Cardiac muscle cell (in vitro differentiated cells and primary cell): ENCODE results near the gene AGAP1. TPM values are rescaled to one million over a fixed set of nuclear protein-coding genes. Genes with fewer than 3 reads are reported as not detected.
A peak's percentile ranks its signal among the peaks of the same experiment; 100 is the strongest.

Experiments
- DNase-seq, 2 donors: peaks; one replicate each; pipeline versions ENCODE4 v3.0.0 to v3.0.0-alpha.2; 2010 to 2017; ENCODE audit warnings: low read depth in 1 of 2, low spot score in 1 of 2
- H3K27ac ChIP-seq: fragments of 200-600 bp; sonication (generic); 2 replicates; pipeline ENCODE4 v1.5.1; 2016
- H3K27me3 ChIP-seq: fragments of 200-600 bp; sonication (generic); 2 replicates; pipeline ENCODE4 v1.6.0; 2016; ENCODE audit warnings: control low read depth
- H3K36me3 ChIP-seq: fragments of 200-600 bp; sonication (generic); 2 replicates; pipeline ENCODE4 v1.5.1; 2016; ENCODE audit warnings: control low read depth
- H3K4me1 ChIP-seq: fragments of 200-600 bp; sonication (generic); 2 replicates; pipeline ENCODE4 v1.8.1; 2017; ENCODE audit warnings: low read depth, mild to moderate bottlenecking, mixed run types
- H3K4me3 ChIP-seq: fragments of 200-600 bp; sonication (generic); 2 replicates; pipeline ENCODE4 v1.5.1; 2016; ENCODE audit warnings: mild to moderate bottlenecking
- H3K9me3 ChIP-seq: fragments of 200-600 bp; sonication (generic); 2 replicates; pipeline ENCODE4 v1.5.1; 2017; ENCODE audit warnings: low read depth, mild to moderate bottlenecking, control low read depth
- polyA plus RNA-seq: library from polyadenylated mRNA; unstranded; fragments of >200 nt; fragmentation: Nextera tagmentation; extraction: Ambion mirVana; gene quantifications from 2 replicates; pipeline ENCODE4 v1.2.1, GENCODE V29; 2016
- total RNA-seq: library from RNA; depleted of rRNA; stranded (reverse); fragments of >200 nt; gene quantifications from 2 replicates; pipeline ENCODE4 v1.2.3, GENCODE V29; 2016
- TF ChIP-seq, protein P1 (sequence below): IDR thresholded peaks from 2 replicates; pipeline ENCODE4 v1.5.1; 2012; ENCODE audit warnings: low read depth, mild to moderate bottlenecking, low read length

AGAP1 gene
- total and polyA plus RNA-seq, 2 experiments from 2014 or later: 8.6 to 38.2 TPM

DNA sequence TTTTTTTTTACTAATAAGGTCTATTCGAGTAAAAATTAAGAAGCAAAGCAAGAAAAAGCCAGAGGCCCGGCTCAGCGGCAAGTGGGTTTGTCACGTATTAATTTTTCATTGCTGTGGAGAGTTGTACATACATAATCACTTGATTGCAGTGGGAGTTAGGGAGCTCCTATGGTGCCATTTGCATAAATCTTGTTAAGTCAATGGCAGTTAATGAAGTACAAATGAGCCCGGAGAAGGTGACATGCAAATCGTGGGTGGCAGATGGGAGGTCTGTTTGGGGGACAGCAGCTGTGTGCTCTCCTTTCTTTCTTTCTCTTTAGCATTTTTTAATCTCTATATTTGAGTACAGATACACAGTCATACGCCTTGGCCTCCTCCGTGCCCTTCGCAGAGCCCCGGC is 317.0 kb downstream of the AGAP1 start:
- no peaks in the 10 kb centered on the region for H3K9me3 ChIP-seq
- no peak overlapping the region for H3K4me3 ChIP-seq
- no peaks in the 10 kb centered on the region for H3K4me1 ChIP-seq
- DNase-seq: no peak
- H3K27me3 ChIP-seq: no peaks in the 10 kb centered on the region
- TF ChIP-seq, protein P1, sequence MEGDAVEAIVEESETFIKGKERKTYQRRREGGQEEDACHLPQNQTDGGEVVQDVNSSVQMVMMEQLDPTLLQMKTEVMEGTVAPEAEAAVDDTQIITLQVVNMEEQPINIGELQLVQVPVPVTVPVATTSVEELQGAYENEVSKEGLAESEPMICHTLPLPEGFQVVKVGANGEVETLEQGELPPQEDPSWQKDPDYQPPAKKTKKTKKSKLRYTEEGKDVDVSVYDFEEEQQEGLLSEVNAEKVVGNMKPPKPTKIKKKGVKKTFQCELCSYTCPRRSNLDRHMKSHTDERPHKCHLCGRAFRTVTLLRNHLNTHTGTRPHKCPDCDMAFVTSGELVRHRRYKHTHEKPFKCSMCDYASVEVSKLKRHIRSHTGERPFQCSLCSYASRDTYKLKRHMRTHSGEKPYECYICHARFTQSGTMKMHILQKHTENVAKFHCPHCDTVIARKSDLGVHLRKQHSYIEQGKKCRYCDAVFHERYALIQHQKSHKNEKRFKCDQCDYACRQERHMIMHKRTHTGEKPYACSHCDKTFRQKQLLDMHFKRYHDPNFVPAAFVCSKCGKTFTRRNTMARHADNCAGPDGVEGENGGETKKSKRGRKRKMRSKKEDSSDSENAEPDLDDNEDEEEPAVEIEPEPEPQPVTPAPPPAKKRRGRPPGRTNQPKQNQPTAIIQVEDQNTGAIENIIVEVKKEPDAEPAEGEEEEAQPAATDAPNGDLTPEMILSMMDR: no peak
- H3K27ac ChIP-seq: no peak overlapping the region
- no peaks in the 10 kb centered on the region for H3K36me3 ChIP-seq

DNA sequence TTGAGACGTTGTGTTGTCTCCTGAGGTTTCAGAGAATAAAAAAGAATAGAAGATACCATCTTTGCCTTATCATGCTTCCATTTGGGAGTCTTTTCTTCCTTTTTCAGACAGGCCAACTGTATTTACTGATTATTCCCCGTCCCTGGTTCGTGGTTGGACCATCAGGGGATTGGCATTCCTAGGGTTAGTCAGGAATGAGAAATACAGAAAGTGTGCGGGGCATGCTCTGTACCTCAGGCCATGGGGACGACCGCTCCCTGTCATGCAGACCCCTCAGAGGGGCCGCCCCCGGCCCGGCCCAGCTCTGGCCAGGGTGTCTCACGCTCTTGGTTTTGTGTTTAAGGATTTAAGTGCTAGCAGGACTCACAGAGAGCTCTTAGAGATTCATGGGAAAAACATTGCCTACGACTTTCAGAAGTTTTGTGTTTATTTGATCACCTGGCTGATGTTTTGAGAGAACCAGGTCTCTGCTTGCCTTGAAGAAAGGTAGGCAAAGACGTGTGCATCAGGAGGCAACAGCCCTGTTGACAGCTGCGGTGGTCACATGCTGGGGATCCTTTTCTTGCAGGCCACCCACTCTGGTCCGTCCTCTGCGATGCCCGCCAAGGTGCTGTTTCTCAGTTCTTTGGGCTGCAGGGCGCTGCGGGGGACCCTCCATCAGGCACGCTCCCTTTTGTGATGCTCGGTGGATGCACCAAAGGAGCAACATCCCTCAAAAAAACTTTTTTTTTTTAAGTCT is 317.8 kb downstream of the AGAP1 start:
- Histone ChIP-seq H3K27ac (no peak overlapping the region), H3K4me1 (no peaks in the 10 kb centered on the region), H3K4me3 (no peak overlapping the region), H3K9me3 (no peaks in the 10 kb centered on the region), H3K36me3 (no peaks in the 10 kb centered on the region), H3K27me3 (no peaks in the 10 kb centered on the region)
- no peak for DNase-seq
- TF ChIP-seq, protein P1: no peak

DNA sequence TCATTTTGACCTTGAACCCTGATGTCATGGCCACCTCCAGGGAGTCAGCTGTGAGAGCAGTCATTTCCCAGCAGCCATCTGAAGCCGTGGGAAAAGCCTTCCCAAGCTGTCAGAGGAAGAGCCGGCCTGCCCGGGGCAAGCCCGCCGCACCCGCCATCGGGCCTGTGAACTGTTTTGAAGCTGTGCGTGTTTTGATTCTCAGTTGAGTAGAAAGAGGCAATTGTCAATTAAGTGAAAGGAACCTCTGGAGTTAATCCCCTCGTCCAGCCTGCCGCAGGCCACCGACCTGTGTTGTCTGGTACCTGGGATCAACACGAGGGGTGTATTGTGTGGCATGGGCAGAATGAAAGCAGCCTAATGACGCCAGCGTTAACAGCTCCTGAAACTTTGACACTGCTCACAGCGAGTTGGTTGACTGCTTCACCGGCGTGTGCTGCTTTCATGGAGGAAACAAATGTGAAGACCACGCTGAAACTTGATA is 318.4 kb downstream of the AGAP1 start:
- TF ChIP-seq, protein P1: no peak
- H3K36me3 ChIP-seq: no peaks in the 10 kb centered on the region
- H3K27ac ChIP-seq: no peak overlapping the region
- no peaks in the 10 kb centered on the region for H3K4me1 ChIP-seq
- H3K9me3 ChIP-seq: no peaks in the 10 kb centered on the region
- no peak for DNase-seq
- no peaks in the 10 kb centered on the region for H3K27me3 ChIP-seq
- no peak overlapping the region for H3K4me3 ChIP-seq

DNA sequence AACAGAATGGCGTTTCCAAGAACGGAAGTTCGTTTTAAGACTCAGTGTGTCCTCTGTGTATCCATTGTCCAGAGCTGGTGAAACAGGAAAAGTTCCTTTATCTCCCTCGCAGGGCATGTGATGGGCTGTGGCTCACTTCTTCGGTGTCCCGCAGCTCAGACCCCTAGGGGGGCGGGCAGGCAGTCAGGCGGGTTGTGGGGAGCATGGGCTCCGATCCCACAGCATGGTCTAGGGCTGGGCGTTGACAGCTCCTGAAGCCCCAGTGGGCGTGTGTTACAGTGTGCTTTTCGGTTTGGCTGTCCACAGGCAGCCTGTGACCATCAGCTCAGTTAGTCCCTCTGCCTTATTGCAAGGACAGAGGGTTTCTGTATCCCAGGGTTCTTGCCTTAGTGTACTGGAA is 319.6 kb downstream of the AGAP1 start:
- Histone ChIP-seq H3K4me3 (no peak overlapping the region), H3K9me3 (no peaks in the 10 kb centered on the region), H3K27me3 (no peaks in the 10 kb centered on the region), H3K4me1 (no peaks in the 10 kb centered on the region), H3K27ac (no peak overlapping the region), H3K36me3 (no peaks in the 10 kb centered on the region)
- no peak for DNase-seq
- TF ChIP-seq, protein P1: no peak

DNA sequence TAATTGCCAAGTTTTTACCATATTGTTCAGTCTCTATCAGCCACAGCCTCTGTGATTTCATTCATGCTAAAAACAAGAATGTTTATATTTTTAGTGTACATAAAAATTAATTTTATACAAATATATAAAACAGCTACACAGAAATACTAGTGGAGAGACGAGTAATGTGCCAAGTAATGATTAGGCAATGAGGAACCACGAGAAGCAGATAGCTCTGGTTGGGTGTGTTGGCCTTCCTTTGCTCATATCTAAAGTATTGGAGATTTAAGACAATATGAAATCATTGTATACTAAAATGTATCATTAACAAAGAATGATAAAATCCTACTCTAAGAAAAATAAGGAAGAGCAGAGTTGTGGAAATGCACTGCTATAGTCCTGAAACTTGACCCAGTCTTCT is 326.7 kb downstream of the AGAP1 start:
- H3K4me3 ChIP-seq: no peak overlapping the region
- no peaks in the 10 kb centered on the region for H3K36me3 ChIP-seq
- no peaks in the 10 kb centered on the region for H3K4me1 ChIP-seq
- H3K27ac ChIP-seq: no peak overlapping the region
- TF ChIP-seq, protein P1: no peak
- no peaks in the 10 kb centered on the region for H3K9me3 ChIP-seq
- DNase-seq: peak in 1 of 2 donors; percentile 14
- H3K27me3 ChIP-seq: no peaks in the 10 kb centered on the region
